HAP-1 (cell line): ENCODE measurements around the gene PRKD3.

ENCODE experiments used
- DNase-seq, 2 experiments: peaks; one replicate each; pipeline ENCODE4 v3.0.0-alpha.2; 2016 to 2020; ENCODE audit warnings: low spot score in 2 of 2
- H3K27me3 ChIP-seq: fragments of 250-450 bp; sonication (Bioruptor Pico); 2 replicates; pipeline ENCODE4 v1.5.1; 2020; ENCODE audit warnings: low read depth, mild to moderate bottlenecking, moderate library complexity
- H3K36me3 ChIP-seq: fragments of 250-450 bp; sonication (Bioruptor Pico); replicated peaks from 2 replicates; pipeline ENCODE4 v1.5.1; 2020; ENCODE audit warnings: mild to moderate bottlenecking
- H3K4me1 ChIP-seq: fragments of 250-450 bp; sonication (Bioruptor Pico); 2 replicates; pipeline ENCODE4 v1.5.1; 2020; ENCODE audit warnings: mild to moderate bottlenecking
- H3K4me3 ChIP-seq: fragments of 250-450 bp; sonication (Bioruptor Pico); 2 replicates; pipeline ENCODE4 v1.5.1; 2020; ENCODE audit warnings: mild to moderate bottlenecking, moderate library complexity
- H3K9me3 ChIP-seq: fragments of 250-450 bp; sonication (Bioruptor Pico); 2 replicates; pipeline ENCODE4 v1.5.1; 2020; ENCODE audit warnings: mild to moderate bottlenecking, moderate library complexity
- in situ Hi-C: fragments of 300-500 bp; cut with MboI; formaldehyde crosslinking; loops from 3 replicates; pipeline ENCODE4 v1.14.3; 2020; ENCODE audit warnings: low sequenced_read_pairs, inconsistent platforms, mixed read lengths

Gene PRKD3

GRCh38 chr2:37355735-37356134 is 31.1 kb upstream of the PRKD3 start:
- Histone ChIP-seq H3K27me3 (no peaks in the 10 kb centered on the region), H3K9me3 (no peaks in the 10 kb centered on the region), H3K4me3 (no peak overlapping the region), H3K36me3 (no peaks in the 10 kb centered on the region), H3K4me1 (no peaks in the 10 kb centered on the region)
- in situ Hi-C loops, result no loop called here
- DNase-seq, result no peak

- H3K4me3 ChIP-seq, result no peak overlapping the region
- H3K9me3 ChIP-seq, result no peaks in the 10 kb centered on the region
- no peak for DNase-seq
- no peaks in the 10 kb centered on the region for H3K4me1 ChIP-seq
- H3K27me3 ChIP-seq, result no peaks in the 10 kb centered on the region
- no peaks in the 10 kb centered on the region for H3K36me3 ChIP-seq
- in situ Hi-C loops, result no loop called here
Measured at GRCh38 chr2:37354531-37354930, 29.9 kb upstream of the PRKD3 start.

GRCh38 chr2:37350034-37350433 is 25.4 kb upstream of the PRKD3 start:
- H3K36me3 ChIP-seq, result no peaks in the 10 kb centered on the region
- no peak overlapping the region for H3K4me3 ChIP-seq
- H3K9me3 ChIP-seq, result no peaks in the 10 kb centered on the region
- in situ Hi-C loops, result no loop called here
- no peaks in the 10 kb centered on the region for H3K27me3 ChIP-seq
- H3K4me1 ChIP-seq, result 0 out of 2 replicates have a peak, but pooled peaks cover 2% of the 10 kb centered on the region
- DNase-seq, result no peak

GRCh38 chr2:37349231-37349860 is 24.7 kb upstream of the PRKD3 start:
- Histone ChIP-seq H3K36me3 (no peaks in the 10 kb centered on the region), H3K27me3 (no peaks in the 10 kb centered on the region), H3K4me3 (no peak overlapping the region), H3K4me1 (peaks cover 3% of the 10 kb centered on the region; the same call in 1 of the 2 replicates), H3K9me3 (no peaks in the 10 kb centered on the region)
- in situ Hi-C loops, result no loop called here
- no peak for DNase-seq

- in situ Hi-C loops, result no loop called here
- no peaks in the 10 kb centered on the region for H3K27me3 ChIP-seq
Measured at GRCh38 chr2:37348155-37348554, 23.5 kb upstream of the PRKD3 start.

GRCh38 chr2:37344453-37345361 is 20.1 kb upstream of the PRKD3 start, which contains the start of gene QPCT:
Gene QPCT (plus strand): TSS chr2:37344630. CDS start chr2:37344732, 102 bp downstream.
- no peaks in the 10 kb centered on the region for H3K36me3 ChIP-seq
- peak within 1 kb of the TSS; percentile 45 for H3K4me3 ChIP-seq
- no peaks in the 10 kb centered on the region for H3K9me3 ChIP-seq
- peaks cover 10% of the 10 kb centered on the region for H3K4me1 ChIP-seq
- no peaks in the 10 kb centered on the region for H3K27me3 ChIP-seq
- peak; percentile 12 to 67 for DNase-seq
- in situ Hi-C loops, result no loop called here

More at GRCh38 chr2:37348155-37348554, 23.5 kb upstream of the PRKD3 start:
- no peaks in the 10 kb centered on the region for H3K9me3 ChIP-seq
- no peak for DNase-seq
- peaks cover 10% of the 10 kb centered on the region for H3K4me1 ChIP-seq
- no peak overlapping the region for H3K4me3 ChIP-seq
- H3K36me3 ChIP-seq, result no peaks in the 10 kb centered on the region

- DNase-seq, result peak; percentile 32 to 39
- in situ Hi-C loops, result no loop called here
- Histone ChIP-seq H3K4me1 (peaks cover 10% of the 10 kb centered on the region), H3K9me3 (no peaks in the 10 kb centered on the region), H3K36me3 (no peaks in the 10 kb centered on the region), H3K4me3 (peak overlapping the region; percentile 45), H3K27me3 (no peaks in the 10 kb centered on the region)
Measured at GRCh38 chr2:37343537-37344434, 19.2 kb upstream of the PRKD3 start.

- peaks cover 17% of the 10 kb centered on the region for H3K4me1 ChIP-seq
- no peak overlapping the region for H3K4me3 ChIP-seq
- no peaks in the 10 kb centered on the region for H3K27me3 ChIP-seq
- H3K9me3 ChIP-seq, result no peaks in the 10 kb centered on the region
- DNase-seq, result no peak
- in situ Hi-C loops, result no loop called here
- no peaks in the 10 kb centered on the region for H3K36me3 ChIP-seq
Measured at GRCh38 chr2:37342591-37343220, 18.1 kb upstream of the PRKD3 start.

GRCh38 chr2:37340637-37341036 is 16.0 kb upstream of the PRKD3 start:
- H3K9me3 ChIP-seq, result no peaks in the 10 kb centered on the region
- in situ Hi-C loops, result no loop called here
- no peaks in the 10 kb centered on the region for H3K36me3 ChIP-seq
- H3K4me1 ChIP-seq, result peaks cover 27% of the 10 kb centered on the region
- H3K27me3 ChIP-seq, result no peaks in the 10 kb centered on the region
- H3K4me3 ChIP-seq, result no peak overlapping the region
- DNase-seq, result no peak

GRCh38 chr2:37338933-37339332 is 14.3 kb upstream of the PRKD3 start:
- in situ Hi-C loops, result no loop called here
- Histone ChIP-seq H3K36me3 (no peaks in the 10 kb centered on the region), H3K4me3 (no peak overlapping the region), H3K27me3 (peaks cover 7% of the 10 kb centered on the region), H3K9me3 (no peaks in the 10 kb centered on the region), H3K4me1 (peaks cover 24% of the 10 kb centered on the region)
- DNase-seq, result no peak

GRCh38 chr2:37337620-37338280 is 13.1 kb upstream of the PRKD3 start:
- no peaks in the 10 kb centered on the region for H3K36me3 ChIP-seq
- peaks cover 21% of the 10 kb centered on the region for H3K4me1 ChIP-seq
- H3K9me3 ChIP-seq, result no peaks in the 10 kb centered on the region
- peak; percentile 88 to 93 for DNase-seq
- in situ Hi-C loops, result no loop called here
- no peak overlapping the region for H3K4me3 ChIP-seq
- H3K27me3 ChIP-seq, result peaks cover 19% of the 10 kb centered on the region

- Histone ChIP-seq H3K9me3 (no peaks in the 10 kb centered on the region), H3K4me3 (no peak overlapping the region), H3K27me3 (peaks cover 37% of the 10 kb centered on the region), H3K36me3 (no peaks in the 10 kb centered on the region), H3K4me1 (peaks cover 25% of the 10 kb centered on the region)
- in situ Hi-C loops, result no loop called here
- DNase-seq, result peak in 1 of 2 experiments; percentile 96
Measured at GRCh38 chr2:37335604-37336003, 11.0 kb upstream of the PRKD3 start.

GRCh38 chr2:37333256-37333655 is 8.6 kb upstream of the PRKD3 start:
- H3K4me3 ChIP-seq, result no peak overlapping the region
- peaks cover 27% of the 10 kb centered on the region for H3K4me1 ChIP-seq
- H3K27me3 ChIP-seq, result peaks cover 44% of the 10 kb centered on the region
- in situ Hi-C loops, result no loop called here
- no peaks in the 10 kb centered on the region for H3K9me3 ChIP-seq
- DNase-seq, result no peak
- no peaks in the 10 kb centered on the region for H3K36me3 ChIP-seq
